Stimulated activated CD4-positive, alpha-beta T cell treated with anti-CD3 and anti-CD28 coated beads, Interleukin-12 subunit alpha, Interleukin-12 subunit beta, amount 100 ng/mL, for 48 hours (primary cell): Measurements from ENCODE around the gene CKS1B.
"Not testable (repeated sequence)": the region's sequence is repeated elsewhere in the genome, so short reads cannot be mapped to it uniquely, and the experiment has no call there.

Experiments used
- DNase-seq, 3 donors: peaks; one replicate each; pipeline ENCODE4 v3.0.0-alpha.2; 2020; ENCODE audit warnings: low read depth in 2 of 3, low spot score in 1 of 3

Gene CKS1B

DNA sequence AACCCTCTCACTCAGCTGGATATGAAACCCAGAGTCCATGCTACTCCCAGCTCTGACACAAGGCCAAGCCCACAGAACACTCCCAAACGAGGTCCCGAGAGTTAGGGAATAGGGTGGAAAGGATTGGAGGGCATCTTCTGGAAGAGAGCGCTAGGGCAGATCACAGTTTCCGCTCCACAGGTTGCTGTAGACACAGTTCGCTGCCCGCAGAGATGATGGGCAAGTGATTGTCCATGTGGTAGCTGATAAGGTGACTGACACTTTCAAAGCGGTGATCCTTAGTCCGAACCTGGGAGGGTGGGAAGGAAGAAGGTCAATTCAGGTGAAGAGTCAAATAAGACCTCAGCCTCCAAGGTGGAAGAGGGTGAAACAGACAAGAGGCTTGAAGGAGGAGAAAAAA, 10.8 kb upstream of the CKS1B start:
- no peak for DNase-seq

GRCh38 chr1:154964359-154964758, 10.1 kb upstream of the CKS1B start:
- DNase-seq: no peak

- no peak for DNase-seq
Measured at GRCh38 chr1:154966111-154966510, 8.4 kb upstream of the CKS1B start.

- no peak for DNase-seq
Measured at GRCh38 chr1:154967331-154967950, 7.0 kb upstream of the CKS1B start.

DNA sequence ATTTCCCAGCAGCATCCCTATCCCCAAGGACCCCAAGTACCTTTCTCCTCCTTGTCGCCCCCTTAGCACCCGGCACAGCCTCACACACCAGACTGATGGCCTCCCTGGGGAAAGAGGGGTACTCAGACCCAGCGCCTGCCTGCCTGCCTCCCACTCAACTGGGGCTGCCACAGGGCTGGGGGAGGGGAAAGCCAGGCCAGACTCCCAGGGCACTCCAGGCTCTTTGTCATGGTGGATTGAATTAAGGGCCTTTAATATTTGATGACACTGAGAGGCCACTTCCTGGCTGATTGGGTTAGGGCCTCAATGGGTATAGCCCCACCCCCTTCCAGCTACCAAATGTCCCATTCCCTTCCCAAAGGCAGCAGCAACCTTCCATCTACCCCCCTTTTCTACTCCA, 5.8 kb upstream of the CKS1B start:
- no peak for DNase-seq

- DNase-seq: no peak
Measured at GRCh38 chr1:154969246-154969645, 5.2 kb upstream of the CKS1B start.

DNA sequence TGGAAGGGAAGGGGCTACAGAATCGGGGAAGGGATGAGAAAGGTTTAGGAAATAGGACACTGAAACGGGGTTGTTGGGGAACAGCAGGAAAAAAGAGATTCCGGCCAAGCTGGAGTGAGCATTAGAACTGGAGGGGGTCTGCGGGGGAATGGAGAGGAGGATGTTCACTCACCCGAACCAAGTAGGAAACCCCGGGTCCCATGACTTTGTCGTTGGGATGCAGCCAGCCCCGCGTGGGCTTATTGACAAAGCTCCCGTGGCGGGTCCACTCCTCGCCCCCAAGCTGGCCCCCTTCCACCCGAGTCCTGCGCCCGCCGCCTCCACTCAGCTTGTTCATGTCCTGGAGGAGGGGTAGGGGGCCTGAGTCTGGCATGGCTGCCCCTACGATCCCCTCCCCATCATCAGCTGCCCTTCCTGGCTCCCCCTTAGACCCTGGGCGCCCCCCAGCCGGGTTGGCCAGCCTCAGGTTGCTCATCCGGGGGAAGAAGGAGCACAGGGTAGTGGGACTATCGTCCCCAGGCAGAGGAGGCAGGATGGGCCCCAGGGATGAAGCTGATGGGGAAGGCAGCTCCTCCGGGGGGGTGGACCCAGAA, 4.5 kb upstream of the CKS1B start:
- no peak for DNase-seq

GRCh38 chr1:154970631-154971340, 3.7 kb upstream of the CKS1B start, which contains the start of gene SHC1:
TSS of gene SHC1 (minus strand) at chr1:154970747. CDS start at chr1:154970526, 221 bp downstream.
- no peak for DNase-seq

- no peak for DNase-seq
Measured at GRCh38 chr1:154971341-154971998, 3.0 kb upstream of the CKS1B start.

DNA sequence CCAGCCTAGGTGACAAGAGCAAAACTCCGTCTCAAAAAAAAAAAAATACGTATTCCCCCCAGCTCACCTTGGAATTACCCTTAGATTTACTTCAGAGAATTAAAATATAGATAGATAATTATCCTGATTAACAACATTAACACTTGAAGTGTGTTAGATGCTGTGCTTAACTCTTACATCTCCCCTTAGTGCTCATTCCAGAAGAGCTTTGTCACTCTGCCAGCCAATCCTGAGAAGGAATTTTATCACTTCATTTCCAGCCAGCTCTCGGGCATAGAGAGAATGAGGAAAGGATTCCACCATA, 2.3 kb upstream of the CKS1B start:
- DNase-seq: no peak

- DNase-seq: no peak
Measured at GRCh38 chr1:154972517-154973343, 1.8 kb upstream of the CKS1B start.

DNA sequence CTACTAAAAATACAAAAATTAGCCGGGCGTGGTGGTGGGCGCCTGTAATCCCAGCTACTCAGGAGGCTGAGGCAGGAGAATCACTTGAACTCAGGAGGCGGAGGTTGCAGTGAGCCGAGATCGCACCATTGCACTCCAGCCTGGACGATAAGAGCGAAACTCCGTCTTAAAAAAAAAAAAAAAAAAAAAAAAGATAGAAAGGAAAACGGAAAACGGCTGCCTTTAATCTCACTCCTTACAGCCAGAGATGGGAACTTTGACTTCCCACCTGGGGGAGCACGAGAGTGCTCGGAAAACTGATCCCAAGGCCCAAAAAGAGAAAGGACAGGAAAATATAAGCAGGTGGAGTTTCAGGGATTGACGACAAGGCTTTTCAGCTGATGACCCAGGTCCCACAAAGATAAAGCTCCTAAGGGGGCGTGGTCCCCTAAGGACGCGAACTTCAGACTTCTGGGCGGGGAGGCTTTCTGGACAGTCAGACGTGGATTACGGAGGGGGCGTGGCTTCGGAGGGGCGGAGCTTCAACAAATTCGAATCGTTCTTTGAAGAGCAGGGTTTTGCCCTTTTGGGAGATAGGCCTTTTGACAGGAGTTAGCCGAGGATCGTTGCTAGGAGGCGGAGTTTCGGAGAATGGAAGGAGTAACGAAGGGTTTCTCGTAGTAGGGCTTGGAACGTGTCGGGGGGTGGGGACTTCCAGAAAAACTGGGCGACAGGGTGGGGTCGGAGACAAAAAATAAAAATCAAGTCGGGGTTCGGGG, 958 bp upstream of the CKS1B start:
- peak; percentile 95 to 98 (median 95) for DNase-seq

- peak; percentile 90 to 93 (median 91) for DNase-seq
Measured at GRCh38 chr1:154974808-154975408, 427 bp downstream of the CKS1B start.

DNA sequence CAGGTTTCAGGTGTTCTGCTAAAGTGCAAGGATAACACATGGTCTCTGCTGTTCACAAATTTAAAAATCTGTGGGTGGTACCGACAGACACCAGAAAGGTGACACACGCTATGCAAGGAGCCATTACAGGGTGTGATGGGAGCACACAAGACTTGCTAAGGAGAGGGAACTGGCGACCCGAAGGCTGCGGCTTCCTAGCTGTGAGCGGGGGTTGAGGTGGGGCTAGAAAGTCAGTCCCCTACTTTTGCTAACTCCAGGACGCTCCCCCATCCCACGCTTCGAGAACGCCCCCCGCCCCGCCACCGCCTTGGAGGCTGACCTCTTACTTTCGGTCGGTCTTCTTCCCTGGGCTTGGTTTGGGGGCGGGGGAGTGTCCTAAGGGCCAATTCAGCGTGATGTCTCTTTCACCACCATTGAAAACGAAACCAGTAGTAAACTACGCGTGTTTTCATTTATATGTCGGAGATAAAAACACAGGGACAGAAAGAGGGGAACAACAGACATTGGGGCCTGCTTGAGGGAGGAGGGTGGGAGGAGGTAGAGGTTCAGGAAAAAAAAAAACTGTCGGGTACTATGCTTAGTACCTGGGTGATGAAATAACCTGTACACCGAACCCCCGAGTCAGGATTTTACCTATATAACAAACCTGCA, 1.1 kb downstream of the CKS1B start:
- no peak for DNase-seq

DNA sequence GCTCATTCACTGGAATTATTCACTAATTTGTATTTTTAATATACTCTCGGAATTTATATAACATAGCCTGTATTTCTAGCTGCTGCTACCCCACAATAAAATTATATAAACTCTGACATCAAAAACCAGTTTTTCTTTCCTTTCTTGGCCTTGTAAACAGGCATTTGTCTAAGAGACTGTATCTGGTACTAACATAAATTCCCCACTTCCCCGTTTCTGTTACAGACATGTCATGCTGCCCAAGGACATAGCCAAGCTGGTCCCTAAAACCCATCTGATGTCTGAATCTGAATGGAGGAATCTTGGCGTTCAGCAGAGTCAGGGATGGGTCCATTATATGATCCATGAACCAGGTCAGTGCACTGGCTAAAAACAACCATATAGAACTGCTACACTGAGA, 3.3 kb downstream of the CKS1B start:
- not testable (repeated sequence) for DNase-seq

DNA sequence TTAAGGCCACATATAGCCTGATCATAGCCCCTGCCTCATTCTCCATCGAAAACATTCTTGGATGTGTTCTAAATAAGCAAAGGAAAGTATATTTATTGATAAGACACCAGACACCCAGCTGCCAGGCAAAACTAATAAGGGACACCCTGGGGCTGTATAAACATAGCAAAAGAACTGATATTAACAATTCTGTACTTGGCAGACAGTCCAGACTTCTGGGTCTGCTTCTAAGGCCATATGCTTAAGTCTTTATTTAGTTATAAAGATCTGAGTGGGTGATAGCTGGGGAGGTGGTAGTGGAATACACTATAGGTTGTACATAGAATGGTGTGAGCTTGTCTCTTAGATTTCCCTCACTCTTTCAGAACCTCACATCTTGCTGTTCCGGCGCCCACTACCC, 3.9 kb downstream of the CKS1B start:
- no peak for DNase-seq

- no peak for DNase-seq
Measured at GRCh38 chr1:154982341-154982740, 7.9 kb downstream of the CKS1B start.

- peak; percentile 94 to 95 (median 94) for DNase-seq
Measured at GRCh38 chr1:154982897-154983648, 8.6 kb downstream of the CKS1B start, which contains the start of gene FLAD1. TSS of gene FLAD1 (plus strand) at chr1:154983344. CDS start at chr1:154983695, 351 bp downstream.
